Stimulated activated CD4-positive, alpha-beta T cell treated with anti-CD3 and anti-CD28 coated beads, Interleukin-4, amount 100 ng/mL, for 4 hours (primary cell): ENCODE results near the gene EFCAB10.
A peak's percentile ranks its signal among the peaks of the same experiment; 100 is the strongest.

ENCODE experiments used
- DNase-seq, 2 experiments: peaks; one replicate each; pipeline ENCODE4 v3.0.0-alpha.2; 2020

EFCAB10 gene

GRCh38 chr7:105596866-105597265 lies 15.6 kb upstream of the EFCAB10 start:
- DNase-seq = no peak

- no peak for DNase-seq
Observed at GRCh38 chr7:105594034-105594433, 12.7 kb upstream of the EFCAB10 start.

- DNase-seq = no peak
Observed at GRCh38 chr7:105591522-105591921, 10.2 kb upstream of the EFCAB10 start.

GRCh38 chr7:105590793-105591192 lies 9.5 kb upstream of the EFCAB10 start:
- DNase-seq = no peak

- DNase-seq = peak; percentile 21 to 47
Observed at GRCh38 chr7:105589356-105590077, 8.2 kb upstream of the EFCAB10 start.

GRCh38 chr7:105587909-105588635 lies 6.8 kb upstream of the EFCAB10 start:
- no peak for DNase-seq

- no peak for DNase-seq
Observed at GRCh38 chr7:105585850-105586500, 4.7 kb upstream of the EFCAB10 start.

- DNase-seq = no peak
Observed at GRCh38 chr7:105584165-105584564, 2.9 kb upstream of the EFCAB10 start.

- DNase-seq = no peak
Observed at GRCh38 chr7:105583061-105583460, 1.8 kb upstream of the EFCAB10 start.

GRCh38 chr7:105580022-105580740 lies 1.1 kb downstream of the EFCAB10 start:
- no peak for DNase-seq

- DNase-seq = no peak
Observed at GRCh38 chr7:105578496-105578895, 2.8 kb downstream of the EFCAB10 start.

GRCh38 chr7:105577251-105577650 lies 4.0 kb downstream of the EFCAB10 start:
- no peak for DNase-seq

GRCh38 chr7:105571891-105572290 lies 9.4 kb downstream of the EFCAB10 start:
- no peak for DNase-seq

GRCh38 chr7:105567821-105568220 lies 13.5 kb downstream of the EFCAB10 start:
- DNase-seq = no peak

- DNase-seq = no peak
Observed at GRCh38 chr7:105567024-105567423, 14.3 kb downstream of the EFCAB10 start.

GRCh38 chr7:105565190-105565589 lies 16.1 kb downstream of the EFCAB10 start:
- no peak for DNase-seq

- no peak for DNase-seq
Observed at GRCh38 chr7:105559926-105560325, 21.4 kb downstream of the EFCAB10 start.

- no peak for DNase-seq
Observed at GRCh38 chr7:105538339-105538738, 43.0 kb downstream of the EFCAB10 start.

- DNase-seq = no peak
Observed at GRCh38 chr7:105532709-105533460, 48.4 kb downstream of the EFCAB10 start.

- DNase-seq = peak; percentile 86 to 87
Observed at GRCh38 chr7:105531792-105532671, 49.3 kb downstream of the EFCAB10 start, which contains the start of gene RINT1. Gene RINT1 (plus strand): TSS chr7:105532201. CDS start chr7:105532316, 115 bp downstream.

GRCh38 chr7:105530546-105530945 lies 50.7 kb downstream of the EFCAB10 start:
- no peak for DNase-seq
